ENCODE measurements around the gene PAM16.

The PAM16 gene

DNA sequence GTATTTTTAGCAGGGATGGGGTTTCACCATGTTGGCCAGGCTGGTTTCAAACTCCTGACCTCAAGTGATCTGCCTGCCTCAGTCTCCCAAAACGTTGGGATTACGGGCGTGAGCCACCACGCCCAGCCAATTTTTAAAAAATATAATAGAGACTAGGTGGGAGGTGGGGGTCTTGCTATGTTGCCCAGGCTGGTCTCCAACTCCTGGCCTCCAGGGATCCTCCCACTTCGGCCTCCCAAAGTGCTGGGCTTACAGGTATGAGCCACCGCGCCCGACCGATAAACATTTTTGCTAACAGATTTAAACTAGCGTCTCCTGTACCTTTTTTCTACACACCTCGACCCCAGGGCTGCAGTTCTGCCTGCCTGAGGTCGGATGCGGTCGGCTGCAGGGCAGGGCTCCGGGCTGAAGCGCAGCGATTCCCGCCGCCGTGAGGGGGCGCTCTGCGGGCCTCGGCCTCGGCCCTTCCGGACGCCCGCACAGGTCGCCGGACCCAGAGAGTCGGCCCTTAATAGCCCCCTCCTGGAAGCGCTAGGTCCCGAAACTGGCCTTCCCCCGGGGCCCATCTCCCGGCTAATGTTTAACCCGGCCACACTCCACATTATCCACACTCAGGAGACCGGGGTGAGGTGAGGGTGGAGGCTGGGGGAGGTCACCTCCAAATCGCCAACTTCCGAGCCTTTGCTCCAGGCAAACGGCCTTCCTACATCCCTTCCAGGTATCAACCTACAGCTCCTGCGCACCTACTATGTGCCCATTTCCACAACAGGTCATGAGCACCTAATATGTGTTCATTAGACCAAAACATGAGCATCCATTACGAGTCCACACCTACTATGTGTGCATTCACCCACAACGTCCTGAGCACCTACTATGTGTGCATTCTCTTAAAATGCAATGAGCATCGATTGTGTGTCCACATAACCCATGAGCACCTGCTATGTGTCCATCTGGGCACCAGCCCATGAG is 37.3 kb downstream of the PAM16 start (continued):
- TF ChIP-seq PBX3 (CRISPR knock-in tag; IDR thresholded peaks at IDR 0.05) (no peak), ZBTB8A (tag by site-specific recombination; IDR thresholded peaks at IDR 0.05) (peak; percentile 51), ZBTB20 (tag by site-specific recombination; IDR thresholded peaks at IDR 0.05) (no peak; the same call in none of the 2 replicates), HOXD13 (CRISPR knock-in tag; IDR thresholded peaks at IDR 0.05; ENCODE audit: borderline replicate concordance) (0 out of 2 replicates have a peak, but pooled peaks have one; percentile 16), ZNF398 (tag by site-specific recombination; IDR thresholded peaks at IDR 0.05) (0 out of 2 replicates have a peak, but pooled peaks have one; percentile 8), ZBTB49 (tag by site-specific recombination; IDR thresholded peaks at IDR 0.05; ENCODE audit: low read depth) (no peak), YY1 (tag by site-specific recombination; IDR thresholded peaks at IDR 0.05) (peak; percentile 10), ZBTB11 (tag by site-specific recombination; conservative IDR thresholded peaks at IDR 0.05; ENCODE audit: low read depth) (0 out of 2 replicates have a peak, but pooled peaks have one; percentile 18), ZNF2 (tag by site-specific recombination; IDR thresholded peaks at IDR 0.05) (0 out of 2 replicates have a peak, but pooled peaks have one; percentile 38), ZNF561 (tag by site-specific recombination; IDR thresholded peaks at IDR 0.05; ENCODE audit: borderline replicate concordance) (peak; percentile 43; the same call in 1 of the 2 replicates), ZNF521 (tag by site-specific recombination; IDR thresholded peaks at IDR 0.05) (no peak), ZNF121 (tag by site-specific recombination; IDR thresholded peaks at IDR 0.05) (peak; percentile 99), ZNF513 (tag by site-specific recombination; IDR thresholded peaks at IDR 0.05) (peak; percentile 16; the same call in 1 of the 2 replicates), BCL11B (tag by site-specific recombination; IDR thresholded peaks at IDR 0.05; ENCODE audit: low read depth) (peak; percentile 96), ZFHX2 (tag by site-specific recombination; conservative IDR thresholded peaks at IDR 0.05) (peak; percentile 22; the same call in 1 of the 2 replicates), ZNF629 (tag by site-specific recombination; IDR thresholded peaks at IDR 0.05) (0 out of 2 replicates have a peak, but pooled peaks have one; percentile 6), SP3 (tag by site-specific recombination; IDR thresholded peaks at IDR 0.05) (0 out of 2 replicates have a peak, but pooled peaks have one; percentile 10)
- TF ChIP-seq, protein P1, sequence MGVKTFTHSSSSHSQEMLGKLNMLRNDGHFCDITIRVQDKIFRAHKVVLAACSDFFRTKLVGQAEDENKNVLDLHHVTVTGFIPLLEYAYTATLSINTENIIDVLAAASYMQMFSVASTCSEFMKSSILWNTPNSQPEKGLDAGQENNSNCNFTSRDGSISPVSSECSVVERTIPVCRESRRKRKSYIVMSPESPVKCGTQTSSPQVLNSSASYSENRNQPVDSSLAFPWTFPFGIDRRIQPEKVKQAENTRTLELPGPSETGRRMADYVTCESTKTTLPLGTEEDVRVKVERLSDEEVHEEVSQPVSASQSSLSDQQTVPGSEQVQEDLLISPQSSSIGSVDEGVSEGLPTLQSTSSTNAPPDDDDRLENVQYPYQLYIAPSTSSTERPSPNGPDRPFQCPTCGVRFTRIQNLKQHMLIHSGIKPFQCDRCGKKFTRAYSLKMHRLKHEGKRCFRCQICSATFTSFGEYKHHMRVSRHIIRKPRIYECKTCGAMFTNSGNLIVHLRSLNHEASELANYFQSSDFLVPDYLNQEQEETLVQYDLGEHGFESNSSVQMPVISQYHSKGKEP (tag by site-specific recombination; IDR thresholded peaks at IDR 0.05): 0 out of 2 replicates have a peak, but pooled peaks have one; percentile 26
- TF ChIP-seq, protein P2, sequence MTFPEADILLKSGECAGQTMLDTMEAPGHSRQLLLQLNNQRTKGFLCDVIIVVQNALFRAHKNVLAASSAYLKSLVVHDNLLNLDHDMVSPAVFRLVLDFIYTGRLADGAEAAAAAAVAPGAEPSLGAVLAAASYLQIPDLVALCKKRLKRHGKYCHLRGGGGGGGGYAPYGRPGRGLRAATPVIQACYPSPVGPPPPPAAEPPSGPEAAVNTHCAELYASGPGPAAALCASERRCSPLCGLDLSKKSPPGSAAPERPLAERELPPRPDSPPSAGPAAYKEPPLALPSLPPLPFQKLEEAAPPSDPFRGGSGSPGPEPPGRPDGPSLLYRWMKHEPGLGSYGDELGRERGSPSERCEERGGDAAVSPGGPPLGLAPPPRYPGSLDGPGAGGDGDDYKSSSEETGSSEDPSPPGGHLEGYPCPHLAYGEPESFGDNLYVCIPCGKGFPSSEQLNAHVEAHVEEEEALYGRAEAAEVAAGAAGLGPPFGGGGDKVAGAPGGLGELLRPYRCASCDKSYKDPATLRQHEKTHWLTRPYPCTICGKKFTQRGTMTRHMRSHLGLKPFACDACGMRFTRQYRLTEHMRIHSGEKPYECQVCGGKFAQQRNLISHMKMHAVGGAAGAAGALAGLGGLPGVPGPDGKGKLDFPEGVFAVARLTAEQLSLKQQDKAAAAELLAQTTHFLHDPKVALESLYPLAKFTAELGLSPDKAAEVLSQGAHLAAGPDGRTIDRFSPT (tag by site-specific recombination; IDR thresholded peaks at IDR 0.05): no peak
- TF ChIP-seq, protein P3, sequence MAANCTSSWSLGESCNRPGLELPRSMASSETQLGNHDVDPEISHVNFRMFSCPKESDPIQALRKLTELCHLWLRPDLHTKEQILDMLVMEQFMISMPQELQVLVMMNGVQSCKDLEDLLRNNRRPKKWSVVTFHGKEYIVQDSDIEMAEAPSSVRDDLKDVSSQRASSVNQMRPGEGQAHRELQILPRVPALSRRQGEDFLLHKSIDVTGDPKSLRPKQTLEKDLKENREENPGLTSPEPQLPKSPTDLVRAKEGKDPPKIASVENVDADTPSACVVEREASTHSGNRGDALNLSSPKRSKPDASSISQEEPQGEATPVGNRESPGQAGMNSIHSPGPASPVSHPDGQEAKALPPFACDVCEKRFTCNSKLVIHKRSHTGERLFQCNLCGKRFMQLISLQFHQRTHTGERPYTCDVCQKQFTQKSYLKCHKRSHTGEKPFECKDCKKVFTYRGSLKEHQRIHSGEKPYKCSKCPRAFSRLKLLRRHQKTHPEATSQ (tag by site-specific recombination; IDR thresholded peaks at IDR 0.05): peak; percentile 88
